Hepatocyte (in vitro differentiated cells): ENCODE results near the gene TOX3. TPM values are rescaled to one million over a fixed set of nuclear protein-coding genes. Genes with fewer than 3 reads are reported as not detected.

Source experiments
- DNase-seq: peaks from one replicate; pipeline ENCODE4 v3.0.0-alpha.2; 2016; ENCODE audit warnings: low spot score
- H2AFZ ChIP-seq: fragments of 200-600 bp; sonication (generic); 2 replicates; pipeline ENCODE4 v1.6.0; 2016; ENCODE audit warnings: antibody characterized with exemption, mild to moderate bottlenecking
- H3K27ac ChIP-seq: fragments of 200-600 bp; sonication (generic); 2 replicates; pipeline ENCODE4 v1.5.1; 2016; ENCODE audit warnings: mild to moderate bottlenecking
- H3K27me3 ChIP-seq: fragments of 200-600 bp; sonication (generic); 2 replicates; pipeline ENCODE4 v1.6.1; 2016
- H3K36me3 ChIP-seq: fragments of 200-600 bp; sonication (generic); replicated peaks from 2 replicates; pipeline ENCODE4 v1.5.1; 2016; ENCODE audit warnings: low read depth; ENCODE audit not compliant: insufficient read depth
- H3K4me1 ChIP-seq: fragments of 200-600 bp; sonication (generic); 2 replicates; pipeline ENCODE4 v1.5.1; 2016; ENCODE audit warnings: mild to moderate bottlenecking, moderate library complexity; ENCODE audit not compliant: insufficient read depth
- H3K4me2 ChIP-seq: fragments of 200-600 bp; sonication (generic); 2 replicates; pipeline ENCODE4 v1.6.0; 2016
- H3K4me3 ChIP-seq: fragments of 200-600 bp; sonication (generic); 2 replicates; pipeline ENCODE4 v1.5.1; 2016; ENCODE audit warnings: mild to moderate bottlenecking
- H3K79me2 ChIP-seq: fragments of 200-600 bp; sonication (generic); 2 replicates; pipeline ENCODE4 v1.6.0; 2017; ENCODE audit warnings: mild to moderate bottlenecking
- H3K9me2 ChIP-seq: fragments of 200-600 bp; sonication (generic); replicated peaks from 2 replicates; pipeline ENCODE4 v1.6.0; 2017; ENCODE audit warnings: mild to moderate bottlenecking; ENCODE audit not compliant: insufficient read depth
- H3K9me3 ChIP-seq: fragments of 200-600 bp; sonication (generic); 2 replicates; pipeline ENCODE4 v1.5.1; 2016; ENCODE audit warnings: low read depth, mild to moderate bottlenecking
- H4K20me1 ChIP-seq: fragments of 200-600 bp; sonication (generic); 2 replicates; pipeline ENCODE4 v1.6.0; 2016; ENCODE audit warnings: mild to moderate bottlenecking; ENCODE audit not compliant: insufficient read depth, poor library complexity, severe bottlenecking
- CTCF ChIP-seq: fragments of 200-600 bp; sonication (generic); IDR thresholded peaks from 2 replicates; pipeline ENCODE4 v1.5.1; 2016; ENCODE audit warnings: antibody characterized with exemption, mild to moderate bottlenecking; ENCODE audit not compliant: poor library complexity
- EZH2 ChIP-seq: fragments of 200-600 bp; sonication (generic); IDR thresholded peaks from 2 replicates; pipeline ENCODE4 v1.6.1; 2016; ENCODE audit warnings: antibody characterized with exemption, mild to moderate bottlenecking, borderline replicate concordance
- EZH2phosphoT487 ChIP-seq: fragments of 200-600 bp; sonication (generic); IDR thresholded peaks from one replicate; pipeline ENCODE4 v1.6.1; 2018; ENCODE audit warnings: antibody characterized with exemption, mild to moderate bottlenecking, low read depth, moderate library complexity; ENCODE audit not compliant: unreplicated experiment, severe bottlenecking
- WGBS: methylation state at CpG from one replicate; pipeline ENCODE4 v1.1.6; 2016; ENCODE audit warnings: low lambda C conversion rate; ENCODE audit errors: missing lambda C conversion rate; 5-methylcytosine and 5-hydroxymethylcytosine counted together
- polyA plus RNA-seq: library from polyadenylated mRNA; unstranded; fragments of >200 nt; fragmentation: Nextera tagmentation; extraction: Ambion mirVana; gene quantifications from 2 replicates; pipeline ENCODE4 v1.2.1, GENCODE V29; 2016
- total RNA-seq: library from RNA; depleted of rRNA; stranded (reverse); fragments of >200 nt; gene quantifications from 2 replicates; pipeline ENCODE4 v1.2.3, GENCODE V29; 2014

The TOX3 gene
- total and polyA plus RNA-seq, 2 experiments from 2014 or later: 11.8 to 23.6 TPM

DNA sequence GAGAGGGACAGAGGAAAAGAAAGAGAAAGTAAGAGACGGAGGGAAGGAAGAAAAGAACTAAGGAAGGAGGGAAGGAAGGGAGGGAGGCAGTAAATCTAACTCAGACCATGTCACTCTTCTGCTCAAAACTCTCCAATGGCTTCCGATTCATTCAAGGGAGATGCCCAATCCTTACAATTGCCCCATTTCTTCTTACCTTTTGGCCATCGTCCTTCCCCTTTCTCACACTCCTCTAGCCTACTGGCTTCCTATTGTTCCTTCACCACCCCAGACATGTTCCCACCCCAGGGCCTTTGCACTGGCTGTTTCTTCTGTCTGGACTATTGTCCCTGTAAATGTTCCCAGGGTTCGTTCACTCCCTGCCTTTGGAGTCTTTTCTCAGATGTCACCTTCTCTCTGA lies 72.3 kb downstream of the TOX3 start:
- H3K4me1 ChIP-seq: no peaks in the 10 kb centered on the region
- no peak for DNase-seq
- H3K36me3 ChIP-seq: no peaks in the 10 kb centered on the region
- no peak overlapping the region for H3K4me2 ChIP-seq
- H3K9me2 ChIP-seq: no peaks in the 10 kb centered on the region
- H3K27ac ChIP-seq: no peak overlapping the region
- no peak overlapping the region for H2AFZ ChIP-seq
- no peaks in the 10 kb centered on the region for H4K20me1 ChIP-seq
- 97% methylated on average over 4 of the region's 4 CpGs for WGBS
- H3K9me3 ChIP-seq: no peaks in the 10 kb centered on the region
- H3K27me3 ChIP-seq: no peaks in the 10 kb centered on the region
- H3K79me2 ChIP-seq: peaks cover 34% of the 10 kb centered on the region
- H3K4me3 ChIP-seq: no peak overlapping the region
- TF ChIP-seq EZH2 (no peak), EZH2phosphoT487 (no peak), CTCF (no peak)

DNA sequence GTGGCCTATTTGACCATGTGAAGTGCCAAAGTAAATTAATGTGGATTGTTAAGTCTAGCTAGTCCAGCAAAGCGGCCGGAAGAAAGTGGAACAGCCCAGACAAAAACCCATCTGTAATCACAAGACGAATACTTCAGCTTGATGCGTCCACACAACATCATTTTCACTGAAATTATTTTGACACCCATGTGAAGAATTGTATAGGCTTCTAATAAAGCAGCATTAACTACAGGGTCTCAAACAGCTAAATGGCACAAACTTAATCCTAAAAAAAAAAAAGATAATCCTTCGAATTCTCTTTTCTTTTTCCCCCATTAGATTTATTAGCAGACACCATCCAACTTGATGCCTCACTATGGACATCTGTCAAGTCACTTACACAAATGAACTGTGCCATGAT lies 73.8 kb downstream of the TOX3 start:
- Histone ChIP-seq H2AFZ (no peak overlapping the region), H3K27me3 (no peaks in the 10 kb centered on the region), H3K9me3 (no peaks in the 10 kb centered on the region), H4K20me1 (no peaks in the 10 kb centered on the region), H3K4me1 (no peaks in the 10 kb centered on the region), H3K4me3 (no peak overlapping the region), H3K27ac (no peak overlapping the region), H3K36me3 (no peaks in the 10 kb centered on the region), H3K4me2 (no peak overlapping the region), H3K9me2 (no peaks in the 10 kb centered on the region), H3K79me2 (peaks cover 36% of the 10 kb centered on the region)
- no peak for TF ChIP-seq CTCF
- TF ChIP-seq EZH2phosphoT487: no peak
- no peak for TF ChIP-seq EZH2
- DNase-seq: no peak
- 96% methylated on average over 5 of the region's 5 CpGs for WGBS

DNA sequence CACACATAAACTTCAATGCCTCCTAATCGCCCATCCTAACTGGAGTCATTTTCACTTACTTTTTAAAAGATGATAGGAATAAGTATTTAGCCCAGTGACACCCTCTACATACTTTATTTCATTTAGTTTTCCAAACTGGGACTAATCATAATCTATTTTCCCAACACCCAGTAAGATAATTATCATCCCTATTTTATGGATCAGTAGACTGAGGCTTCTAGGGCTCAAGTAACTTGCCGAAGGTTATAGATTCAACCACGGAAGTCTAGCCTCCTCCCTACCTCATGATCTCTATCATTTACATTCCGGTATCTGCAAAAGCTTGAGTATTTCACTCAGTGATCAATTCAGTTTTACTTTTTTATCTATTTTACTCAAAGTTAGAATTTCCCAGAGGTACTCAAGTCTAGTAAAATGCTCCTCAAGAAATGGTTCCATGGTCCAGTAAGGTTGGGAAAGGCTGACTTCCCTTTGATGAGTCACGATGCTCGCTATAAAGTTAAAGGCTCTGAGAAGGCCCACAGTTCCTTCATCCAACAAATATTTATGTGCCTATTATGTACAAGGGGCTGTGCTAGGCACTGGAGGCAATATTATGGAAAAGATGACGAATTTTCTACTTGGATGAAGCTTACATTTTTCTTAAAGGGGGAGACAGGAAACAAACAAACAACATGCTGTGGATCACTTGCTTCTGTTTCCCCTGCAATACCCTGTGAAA lies 75.1 kb downstream of the TOX3 start:
- Histone ChIP-seq H3K27me3 (no peaks in the 10 kb centered on the region), H2AFZ (no peak overlapping the region), H3K9me3 (no peaks in the 10 kb centered on the region), H3K27ac (no peak overlapping the region), H3K79me2 (peaks cover 32% of the 10 kb centered on the region), H4K20me1 (no peaks in the 10 kb centered on the region), H3K4me1 (no peaks in the 10 kb centered on the region), H3K36me3 (no peaks in the 10 kb centered on the region), H3K9me2 (no peaks in the 10 kb centered on the region), H3K4me2 (no peak overlapping the region), H3K4me3 (no peak overlapping the region)
- DNase-seq: peak; percentile 16
- TF ChIP-seq CTCF: no peak
- no peak for TF ChIP-seq EZH2
- no peak for TF ChIP-seq EZH2phosphoT487
- WGBS: 91% methylated on average over 7 of the region's 7 CpGs
